Measurements from ENCODE around the gene TXNDC16.

Gene TXNDC16

DNA sequence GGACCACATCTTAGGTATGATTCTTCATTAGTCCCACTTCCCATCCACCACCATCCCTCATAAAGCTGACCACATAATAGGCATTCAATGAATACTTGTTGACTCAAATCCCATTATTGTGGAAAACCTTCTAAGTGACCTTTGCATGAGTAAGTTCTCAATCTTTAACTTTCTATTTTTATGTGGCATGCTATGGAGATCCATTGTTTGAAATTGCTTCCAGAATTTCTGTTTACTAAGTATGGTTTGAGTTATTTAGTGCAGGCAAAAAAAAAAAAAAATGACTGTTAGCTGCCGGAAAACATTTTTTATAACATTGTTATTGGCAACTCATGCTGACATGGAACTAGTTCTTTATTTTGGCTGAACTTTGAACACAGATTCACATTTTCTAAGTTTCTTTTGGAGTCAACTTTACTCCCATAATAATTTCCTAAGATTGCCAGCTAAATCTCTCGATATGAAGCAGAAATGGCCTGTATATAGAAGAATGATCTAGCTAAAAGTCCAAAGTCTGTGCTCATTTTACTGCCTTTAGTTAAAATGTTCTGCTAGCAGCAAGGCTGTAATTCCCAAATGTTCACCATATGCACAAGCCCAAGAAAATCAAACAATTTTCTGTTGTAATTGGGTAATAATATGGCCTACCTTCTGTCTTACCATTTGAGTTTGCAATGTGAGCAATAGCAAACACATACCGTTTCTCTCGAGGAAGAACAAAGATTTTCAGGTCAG lies 160.3 kb downstream of the TXNDC16 start:
- no peak for DNase-seq (ENCODE audit: low spot score)

Measured in left forelimb (tissue), 1 donor.